Natural killer cell treated with Interleukin-12 subunit alpha and Interleukin-12 subunit beta and Interleukin-15 and Interleukin-18, amount 100 ng/mL, for 72 hours (primary cell): ENCODE measurements around the gene TSC2. TPM values are rescaled to one million over a fixed set of nuclear protein-coding genes. Genes with fewer than 3 reads are reported as not detected.

Source experiments
- ATAC-seq, 2 donors: fragments of 150-1000 bp; cut with Tn5 transposase in 1 of 2; sonication (Bioruptor Pico), chemical (Tn5 transposase) in 1 of 2; 2 replicates each; pipeline ENCODE4 v1.10.0; 2021
- DNase-seq: peaks from one replicate; pipeline ENCODE4 v3.0.0; 2022; ENCODE audit warnings: low spot score
- H3K27ac Mint-ChIP-seq, 2 donors: 1 replicate in 1 of 2; 2 replicates in 1 of 2; pipeline ENCODE4 v1.8.0; 2022; ENCODE audit warnings: mixed read lengths in 2 of 2, mild to moderate bottlenecking in 1 of 2, moderate library complexity in 1 of 2
- H3K27me3 Mint-ChIP-seq, 2 donors: 1 replicate in 1 of 2; 2 replicates in 1 of 2; pipeline ENCODE4 v1.8.0; 2022; ENCODE audit warnings: mixed read lengths in 2 of 2
- H3K36me3 Mint-ChIP-seq: one replicate; pipeline ENCODE4 v1.8.0; 2022; ENCODE audit warnings: mixed read lengths
- H3K4me1 Mint-ChIP-seq, 2 donors: 1 replicate in 1 of 2; 2 replicates in 1 of 2; pipeline ENCODE4 v1.8.0; 2022; ENCODE audit warnings: low read depth in 2 of 2, mixed read lengths in 2 of 2, mild to moderate bottlenecking in 1 of 2
- H3K4me3 Mint-ChIP-seq: one replicate; pipeline ENCODE4 v1.8.0; 2022; ENCODE audit warnings: mixed read lengths
- H3K9me3 Mint-ChIP-seq: 2 replicates; pipeline ENCODE4 v1.8.0; 2022; ENCODE audit warnings: mixed read lengths
- total RNA-seq, 2 donors: library from RNA; stranded (reverse); gene quantifications; one replicate each; pipeline ENCODE4 v1.2.3, GENCODE V29; 2022

TSC2 gene
- 100 to 1,000 TPM; 106 to 155 TPM for total RNA-seq

DNA sequence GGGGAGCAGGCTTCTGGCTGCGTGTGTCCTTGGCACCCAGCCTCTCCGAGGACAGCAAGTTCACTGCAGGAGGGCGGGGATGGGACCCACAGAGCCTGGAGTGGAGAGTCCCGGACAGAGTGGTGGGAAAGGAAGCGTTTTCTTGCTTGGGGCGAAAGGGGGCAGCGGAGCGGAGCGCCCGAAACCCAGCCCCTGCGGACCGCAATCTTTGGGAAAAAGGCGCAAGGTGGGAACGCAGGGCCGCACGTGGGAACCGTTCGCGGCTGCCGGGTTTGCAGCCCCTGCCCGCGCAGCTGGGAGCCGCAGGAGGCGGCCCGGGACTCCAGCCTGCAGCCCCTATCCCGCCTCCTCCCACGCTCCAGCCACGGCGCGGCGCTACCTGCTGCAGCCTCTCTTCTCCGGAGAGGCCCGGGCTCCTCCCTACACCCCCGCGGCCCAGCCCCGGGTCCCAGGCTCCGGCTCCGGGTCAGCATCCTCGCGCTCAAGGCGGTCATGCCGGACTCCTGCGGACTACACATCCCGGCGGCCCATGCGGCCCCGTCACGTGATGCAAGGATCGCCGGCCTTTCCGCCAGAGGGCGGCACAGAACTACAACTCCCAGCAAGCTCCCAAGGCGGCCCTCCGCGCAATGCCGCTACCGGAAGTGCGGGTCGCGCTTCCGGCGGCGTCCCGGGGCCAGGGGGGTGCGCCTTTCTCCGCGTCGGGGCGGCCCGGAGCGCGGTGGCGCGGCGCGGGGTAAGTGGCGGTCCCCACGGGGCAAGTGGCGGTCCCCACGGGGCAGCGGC lies at the start of gene TSC2, which contains the start of gene NTHL1:
Gene TSC2 (plus strand): TSS at position 656 of the 786 bp plus-strand sequence. CDS start 631 bp downstream, outside the sequence.
Gene NTHL1 (minus strand): TSS at position 505 of the 786 bp plus-strand sequence. CDS start 11 bp downstream, at position 494.
- H3K27me3 Mint-ChIP-seq: no peaks in the 10 kb centered on the region

DNA sequence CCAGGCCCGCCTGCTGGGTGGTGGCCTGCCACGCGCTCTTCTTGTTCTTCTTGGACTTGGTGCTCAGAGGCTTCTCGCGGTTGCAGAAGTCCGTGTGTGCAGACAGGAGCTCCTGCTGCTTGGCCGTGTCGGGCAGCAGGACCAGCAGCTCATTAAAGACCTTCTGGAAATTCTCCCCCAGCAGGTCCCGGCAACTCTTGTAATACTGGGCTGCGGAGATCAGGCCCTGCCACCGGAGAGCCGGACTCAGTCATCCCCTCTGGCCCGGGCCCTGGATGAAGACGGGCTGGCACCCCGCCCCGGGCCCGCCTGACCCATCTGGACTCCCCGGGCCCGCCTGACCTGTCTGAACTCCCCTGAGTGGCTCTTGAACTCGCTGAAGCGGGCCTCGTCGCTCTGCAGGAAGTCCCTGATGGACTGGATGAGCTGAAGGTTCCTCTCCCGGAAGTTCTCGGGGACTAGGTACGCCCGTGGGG lies 49.4 kb upstream of the TSC2 start:
- H3K9me3 Mint-ChIP-seq: no peaks in the 10 kb centered on the region
- no peaks in the 10 kb centered on the region for H3K27me3 Mint-ChIP-seq
- ATAC-seq: no peak
- no peak overlapping the region for H3K27ac Mint-ChIP-seq
- peaks cover 9 to 27% of the 10 kb centered on the region in 2 donors for H3K4me1 Mint-ChIP-seq
- H3K36me3 Mint-ChIP-seq: no peaks in the 10 kb centered on the region
- DNase-seq: no peak
- no peak overlapping the region for H3K4me3 Mint-ChIP-seq

More for the DNA sequence above, at the start of gene TSC2, which contains the start of gene NTHL1:
- Mint-ChIP-seq H3K27ac (peak within 1 kb of the TSS in 1 of 2 donors; percentile 75), H3K36me3 (no peaks in the 10 kb centered on the region), H3K9me3 (no peaks in the 10 kb centered on the region), H3K4me1 (peaks cover 11 to 13% of the 10 kb centered on the region in 2 donors), H3K4me3 (peak within 1 kb of the TSS; percentile 89)
- DNase-seq (peak; percentile 97), ATAC-seq (peak; percentile 98 to 99)

DNA sequence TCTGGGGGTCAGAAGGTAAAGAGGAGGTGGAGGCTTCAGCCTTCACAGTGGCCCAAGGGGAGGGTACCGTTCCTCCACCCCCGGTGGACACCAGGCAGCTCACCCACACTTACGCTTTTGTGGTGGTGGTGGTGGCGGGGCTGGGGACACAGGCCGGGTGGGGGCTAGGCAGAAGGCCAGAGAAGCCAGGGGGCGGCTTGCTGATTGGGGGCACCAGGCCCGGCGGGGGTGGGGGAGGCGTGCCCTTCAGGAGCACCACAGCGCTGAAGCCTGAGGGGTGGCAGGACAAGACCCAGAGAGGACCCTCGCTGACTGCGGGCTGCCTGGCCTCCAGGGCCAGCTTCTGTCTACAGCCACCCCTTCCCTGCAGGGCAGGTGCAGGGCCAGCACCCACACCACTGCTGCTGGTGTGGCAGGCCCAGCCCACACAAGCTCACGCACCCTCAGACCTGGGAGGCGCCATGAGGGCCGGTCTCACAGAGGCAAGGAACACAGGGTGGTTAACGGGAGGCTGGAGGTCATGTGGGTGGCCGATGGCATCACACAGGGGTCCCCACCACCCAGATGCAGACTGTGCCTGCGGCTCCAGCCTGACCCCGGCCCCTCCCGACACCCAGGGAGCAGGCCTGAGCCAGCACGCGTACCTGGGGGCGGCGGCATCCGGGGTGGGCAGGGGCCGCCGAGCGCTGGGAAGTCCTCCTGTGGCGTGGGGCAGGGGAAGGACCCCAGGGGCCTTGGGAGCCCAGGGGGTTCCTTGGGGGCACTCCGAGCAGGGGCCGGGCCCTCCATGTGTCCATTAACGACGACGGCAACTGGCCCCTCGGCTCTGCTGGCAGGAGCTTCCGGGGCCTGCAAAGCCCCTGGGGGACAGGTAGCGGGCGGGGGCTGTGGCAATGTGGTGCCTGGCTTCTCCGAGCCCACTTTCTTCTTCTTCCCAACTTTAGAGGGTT lies 48.7 kb upstream of the TSC2 start:
- Mint-ChIP-seq H3K36me3 (no peaks in the 10 kb centered on the region), H3K27me3 (no peaks in the 10 kb centered on the region), H3K9me3 (no peaks in the 10 kb centered on the region), H3K27ac (no peak overlapping the region), H3K4me3 (no peak overlapping the region), H3K4me1 (peaks cover 2 to 20% of the 10 kb centered on the region in 2 donors)
- no peak for DNase-seq
- no peak for ATAC-seq

DNA sequence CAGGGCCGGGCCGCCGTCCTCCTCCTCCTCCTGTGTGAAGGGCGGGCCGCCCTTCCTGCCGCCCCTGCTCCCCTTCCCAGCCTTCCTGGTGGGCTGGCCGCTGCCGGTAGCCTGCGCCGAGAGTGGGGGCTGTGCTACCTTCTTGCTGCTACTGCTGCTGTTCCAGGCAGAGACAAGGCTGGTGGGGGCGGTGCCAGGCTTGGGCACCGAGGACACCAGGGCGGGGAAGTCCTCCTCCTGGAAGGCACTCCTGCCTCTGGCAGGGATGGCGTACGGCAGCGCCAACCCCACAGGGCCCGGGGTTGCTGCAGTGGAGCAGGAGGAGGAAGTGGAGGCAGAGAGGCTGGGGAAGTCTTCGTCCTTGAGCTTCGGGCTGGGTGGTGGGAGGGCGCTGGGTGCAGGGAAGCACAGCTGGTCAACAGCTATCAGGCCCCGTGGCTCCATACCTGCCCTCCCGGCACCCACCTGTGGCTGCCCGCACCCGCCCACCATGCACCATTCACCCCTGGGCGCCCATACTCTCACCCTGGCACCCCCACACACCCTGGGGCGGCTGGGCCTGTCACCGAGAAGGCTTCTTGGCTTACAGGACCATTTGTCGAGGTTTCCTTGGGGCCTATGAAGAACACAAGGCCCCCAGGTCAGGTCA lies 47.8 kb upstream of the TSC2 start:
- peaks cover 0 to 21% of the 10 kb centered on the region in 2 donors for H3K4me1 Mint-ChIP-seq
- H3K9me3 Mint-ChIP-seq: no peaks in the 10 kb centered on the region
- ATAC-seq: no peak
- no peak overlapping the region for H3K4me3 Mint-ChIP-seq
- no peaks in the 10 kb centered on the region for H3K36me3 Mint-ChIP-seq
- H3K27me3 Mint-ChIP-seq: no peaks in the 10 kb centered on the region
- no peak for DNase-seq
- no peak overlapping the region for H3K27ac Mint-ChIP-seq

DNA sequence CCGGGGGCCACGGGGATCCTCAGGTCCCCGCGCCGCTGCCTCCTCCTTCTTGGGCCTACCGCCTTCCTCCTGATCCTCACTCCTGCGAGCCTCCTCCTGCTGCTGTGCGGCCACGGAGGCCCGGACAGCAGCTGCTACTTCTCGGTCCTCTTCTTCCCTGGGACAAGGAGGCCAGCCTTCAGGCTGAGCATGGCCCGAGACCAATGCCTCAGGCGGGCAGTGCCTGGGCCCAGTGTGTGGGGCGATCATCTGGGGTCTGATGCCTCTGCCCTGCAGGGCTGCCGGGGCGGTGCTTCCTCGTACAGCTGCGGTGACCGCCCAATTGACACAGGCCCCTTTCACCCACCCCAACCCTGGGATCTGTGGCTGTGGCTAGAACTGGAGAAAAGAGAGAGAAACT lies 46.8 kb upstream of the TSC2 start:
- Mint-ChIP-seq H3K27ac (no peak overlapping the region), H3K9me3 (no peaks in the 10 kb centered on the region), H3K4me3 (no peak overlapping the region), H3K36me3 (no peaks in the 10 kb centered on the region), H3K27me3 (no peaks in the 10 kb centered on the region), H3K4me1 (peaks cover 2 to 17% of the 10 kb centered on the region in 2 donors)
- DNase-seq: no peak
- no peak for ATAC-seq

DNA sequence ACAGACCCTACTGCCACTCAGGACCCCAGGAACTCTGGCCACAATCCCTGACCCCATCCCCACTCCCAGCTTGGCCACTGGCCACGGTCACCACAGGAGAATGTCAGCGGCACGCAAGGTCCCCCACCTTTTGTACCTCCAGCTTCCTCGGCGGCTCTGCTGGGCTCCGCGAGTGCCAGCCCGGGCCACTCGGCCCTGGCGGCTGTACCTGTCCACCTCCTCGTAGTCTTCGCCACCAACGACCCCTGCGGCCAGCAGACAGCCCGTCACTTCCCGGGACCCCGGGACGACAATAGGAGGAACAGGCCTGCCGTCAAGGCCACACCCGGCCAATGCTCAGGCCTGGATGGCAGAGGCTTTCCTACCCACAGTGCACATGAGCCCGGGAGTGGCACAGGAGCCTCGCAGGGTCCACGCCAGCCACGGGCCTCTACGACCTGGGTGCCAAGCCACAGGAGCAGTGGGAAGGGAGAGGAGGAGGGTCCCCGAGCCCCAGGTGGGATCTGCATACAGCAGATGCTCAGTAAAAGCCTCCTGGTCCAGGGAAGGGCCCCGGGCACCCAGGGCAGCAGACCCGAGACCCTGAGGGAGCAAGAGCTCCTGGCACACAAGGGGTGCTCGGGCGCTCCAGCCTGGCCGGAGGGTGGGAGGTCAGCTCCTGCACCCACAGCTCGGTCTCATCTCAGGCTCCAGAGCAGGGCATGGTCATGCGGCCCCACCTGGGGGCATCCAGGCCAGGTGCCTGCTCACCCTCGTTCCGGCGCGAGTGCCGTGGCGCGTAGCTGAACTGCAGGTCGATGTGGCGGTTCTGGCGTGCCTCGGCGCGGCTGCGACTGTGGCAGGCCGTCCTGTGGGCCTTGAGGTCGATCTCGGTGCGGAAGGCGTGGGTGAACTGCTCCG lies 46.1 kb upstream of the TSC2 start:
- H3K4me3 Mint-ChIP-seq: no peak overlapping the region
- no peak overlapping the region for H3K27ac Mint-ChIP-seq
- no peaks in the 10 kb centered on the region for H3K36me3 Mint-ChIP-seq
- H3K4me1 Mint-ChIP-seq: peaks cover 9 to 17% of the 10 kb centered on the region in 2 donors
- DNase-seq (no peak), ATAC-seq (no peak)
- H3K9me3 Mint-ChIP-seq: no peaks in the 10 kb centered on the region
- no peaks in the 10 kb centered on the region for H3K27me3 Mint-ChIP-seq

DNA sequence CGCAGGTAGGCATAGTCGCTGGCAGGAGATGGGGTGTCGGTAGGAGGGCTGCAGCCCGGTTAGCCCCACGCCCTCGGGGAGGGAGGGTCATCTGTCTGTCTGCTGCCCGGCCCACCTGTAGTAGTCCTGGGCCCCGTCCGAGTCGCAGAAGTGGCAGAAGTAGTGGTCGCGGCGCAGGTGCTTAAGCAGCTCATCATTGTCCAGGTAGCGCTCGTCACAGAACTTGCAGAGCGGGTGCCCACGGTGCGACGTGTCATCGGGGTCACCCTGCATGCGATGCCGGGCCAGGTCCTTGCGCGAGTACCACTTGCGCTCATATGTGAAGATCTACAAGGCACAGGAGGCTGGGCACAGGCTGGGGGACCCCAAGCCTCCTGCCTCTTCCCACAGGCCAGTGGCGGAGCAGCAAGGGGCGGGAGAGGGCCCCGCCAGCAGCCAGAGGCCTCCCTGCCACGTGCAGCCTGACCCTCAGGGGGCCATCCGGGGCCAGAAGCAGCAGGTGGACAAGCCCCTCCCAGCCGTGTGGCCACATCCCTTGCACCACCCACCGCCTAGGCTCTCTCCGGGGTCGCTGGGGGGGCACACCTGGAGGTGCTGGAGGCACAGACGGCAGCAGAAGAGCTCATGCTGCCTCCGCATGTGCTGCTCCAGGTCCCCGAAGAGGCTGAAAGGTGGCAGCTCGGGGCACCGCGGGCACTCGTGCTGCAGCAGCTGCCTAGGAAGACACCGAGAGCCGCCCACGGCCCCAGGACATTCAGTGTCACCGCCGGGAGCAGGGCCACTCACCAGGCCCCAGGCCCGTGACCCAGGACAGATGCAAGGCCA lies 45.2 kb upstream of the TSC2 start:
- Mint-ChIP-seq H3K9me3 (no peaks in the 10 kb centered on the region), H3K27ac (no peak overlapping the region), H3K27me3 (no peaks in the 10 kb centered on the region), H3K36me3 (no peaks in the 10 kb centered on the region), H3K4me1 (peaks cover 15 to 20% of the 10 kb centered on the region in 2 donors), H3K4me3 (no peak overlapping the region)
- ATAC-seq: no peak
- DNase-seq: no peak

DNA sequence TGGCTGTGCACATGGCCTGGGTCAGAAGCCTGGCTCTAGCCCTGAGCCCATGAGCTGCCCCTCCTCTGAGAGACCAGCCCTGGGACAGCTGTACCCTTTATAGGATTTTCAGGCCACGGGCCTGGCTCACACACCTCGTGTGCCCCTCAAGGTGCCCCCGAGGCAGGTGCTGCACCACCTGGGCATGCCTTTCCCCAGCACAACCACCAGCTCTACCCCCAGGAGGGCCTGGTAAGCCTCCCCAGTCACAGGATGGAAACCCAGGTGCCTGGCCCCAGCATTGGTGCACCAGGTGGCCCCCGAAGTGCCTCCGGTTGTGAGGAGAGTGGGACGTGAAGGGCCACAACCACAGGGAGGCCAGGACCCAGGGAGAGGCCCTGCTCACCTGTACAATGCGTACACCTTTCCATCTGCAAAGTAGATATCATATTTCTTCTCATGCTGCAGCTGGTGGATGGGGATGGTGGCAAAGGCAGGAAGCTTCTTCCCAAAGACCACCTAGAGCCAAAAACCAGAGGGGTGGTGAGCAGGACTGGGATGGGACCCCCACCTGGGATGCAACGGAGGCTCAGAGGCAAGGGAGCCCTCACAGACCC lies 44.5 kb upstream of the TSC2 start:
- Mint-ChIP-seq H3K27ac (no peak overlapping the region), H3K4me3 (no peak overlapping the region)
- DNase-seq: no peak

DNA sequence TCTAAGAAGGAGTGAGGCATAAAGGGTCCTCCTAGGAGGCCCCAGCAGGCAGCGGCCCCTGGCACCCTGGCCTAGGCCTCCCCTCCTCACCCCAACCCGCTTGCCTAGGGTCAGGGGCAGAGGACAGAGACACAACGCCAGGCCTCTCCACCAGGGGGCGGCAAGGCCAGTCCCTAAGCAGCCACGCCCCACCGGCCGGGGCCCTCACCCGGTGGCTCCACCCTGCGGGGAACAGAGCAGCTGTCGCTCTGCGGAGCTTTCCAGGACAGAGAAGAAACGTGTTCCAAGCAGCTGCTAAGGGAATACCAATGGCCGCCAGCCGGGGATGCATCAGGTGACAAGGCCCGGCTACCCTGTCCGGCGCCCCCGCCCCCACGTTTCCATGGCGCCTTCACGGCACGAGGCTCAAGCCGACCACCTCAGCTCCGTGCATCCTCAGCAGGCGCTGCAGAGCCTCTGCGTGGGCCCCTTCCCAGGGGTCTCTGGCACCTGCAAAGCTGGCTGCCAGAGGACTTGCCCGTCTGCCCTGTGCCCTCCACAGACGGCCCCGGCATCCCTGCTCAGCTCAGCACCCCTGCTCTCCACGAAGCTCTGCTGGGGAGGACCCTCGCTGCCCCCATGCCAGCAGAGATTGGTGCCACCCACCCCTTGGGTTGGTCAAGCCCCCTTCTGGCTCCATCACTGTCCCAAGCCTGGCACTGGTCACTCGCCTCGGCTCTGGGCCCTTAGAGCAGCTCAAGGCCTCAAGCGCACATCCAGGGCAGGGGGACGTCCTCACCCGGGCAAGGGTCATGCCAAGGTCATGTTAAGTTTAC lies 43.8 kb upstream of the TSC2 start:
- H3K27me3 Mint-ChIP-seq: no peaks in the 10 kb centered on the region
- H3K9me3 Mint-ChIP-seq: no peaks in the 10 kb centered on the region
- no peak overlapping the region for H3K27ac Mint-ChIP-seq
- H3K4me1 Mint-ChIP-seq: peaks cover 28% of the 10 kb centered on the region in 2 donors
- peak; percentile 82 for DNase-seq
- no peaks in the 10 kb centered on the region for H3K36me3 Mint-ChIP-seq
- ATAC-seq: peak; percentile 85 to 87
- H3K4me3 Mint-ChIP-seq: no peak overlapping the region

More for the DNA sequence above, 44.5 kb upstream of the TSC2 start:
- H3K36me3 Mint-ChIP-seq: no peaks in the 10 kb centered on the region
- H3K27me3 Mint-ChIP-seq: no peaks in the 10 kb centered on the region
- H3K4me1 Mint-ChIP-seq: peaks cover 22 to 24% of the 10 kb centered on the region in 2 donors
- H3K9me3 Mint-ChIP-seq: no peaks in the 10 kb centered on the region
- ATAC-seq: no peak

DNA sequence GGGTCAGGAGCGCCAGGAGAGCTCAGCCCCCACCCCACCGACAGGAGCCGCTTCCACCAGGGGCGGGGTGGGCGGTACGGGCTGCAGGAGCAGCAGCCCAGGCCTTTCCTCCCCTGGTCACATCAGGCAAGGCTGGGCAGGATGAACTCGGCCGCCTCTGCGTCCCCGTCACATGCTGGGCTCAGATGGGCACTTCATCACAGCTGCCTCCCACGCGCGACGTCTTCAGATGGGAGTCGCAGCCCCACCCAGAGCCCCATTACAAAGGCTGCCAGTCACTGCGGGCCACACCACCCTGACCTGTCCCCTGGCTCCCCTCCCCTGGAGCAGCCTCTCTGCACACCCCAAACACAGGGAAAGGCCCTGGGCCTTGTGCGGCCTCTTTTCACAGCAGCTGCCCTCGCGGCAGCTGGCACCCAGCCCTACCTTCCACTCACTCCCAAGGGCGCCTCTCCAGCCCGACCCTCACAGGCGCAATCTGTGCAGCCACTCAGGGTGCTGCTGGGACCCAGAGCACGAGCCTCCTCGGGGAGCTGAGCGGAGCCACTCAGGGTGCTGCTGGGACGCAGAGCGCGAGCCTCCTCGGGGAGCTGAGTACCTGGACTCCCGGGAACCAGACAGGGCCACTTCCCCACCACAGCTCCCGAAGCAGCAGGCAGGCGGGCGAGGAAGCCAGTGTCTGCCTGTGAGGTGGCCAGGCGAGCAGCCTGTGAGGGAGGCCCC lies 42.8 kb upstream of the TSC2 start:
- ATAC-seq: no peak
- Mint-ChIP-seq H3K27ac (no peak overlapping the region), H3K4me1 (peaks cover 28 to 30% of the 10 kb centered on the region in 2 donors), H3K9me3 (no peaks in the 10 kb centered on the region), H3K27me3 (no peaks in the 10 kb centered on the region), H3K36me3 (no peaks in the 10 kb centered on the region), H3K4me3 (no peak overlapping the region)
- no peak for DNase-seq

DNA sequence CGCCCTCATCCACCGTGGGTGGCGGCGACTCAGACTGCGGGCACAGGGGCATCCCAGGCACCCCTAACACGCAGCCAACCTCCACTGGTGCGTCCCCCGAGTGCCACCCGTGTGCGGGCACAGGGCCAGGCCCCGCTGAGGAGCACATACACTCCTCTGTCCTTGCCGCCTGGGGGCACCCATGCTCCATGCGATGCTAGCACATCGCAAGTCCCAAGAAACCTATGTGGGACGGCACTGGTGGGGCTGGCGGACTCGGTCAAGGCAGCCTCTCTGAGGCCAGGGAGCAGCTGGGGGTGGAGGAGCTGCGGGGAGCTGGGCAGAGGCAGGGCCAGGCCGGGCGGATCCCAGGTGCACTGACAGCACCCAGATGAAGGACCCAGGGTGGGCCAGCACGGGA lies 42.1 kb upstream of the TSC2 start:
- no peaks in the 10 kb centered on the region for H3K36me3 Mint-ChIP-seq
- H3K27ac Mint-ChIP-seq: no peak overlapping the region

More for the DNA sequence above, 42.1 kb upstream of the TSC2 start:
- DNase-seq (no peak), ATAC-seq (no peak)
- Mint-ChIP-seq H3K9me3 (no peaks in the 10 kb centered on the region), H3K4me1 (peaks cover 32 to 37% of the 10 kb centered on the region in 2 donors), H3K4me3 (peak overlapping the region; percentile 95), H3K27me3 (no peaks in the 10 kb centered on the region)
